NCI-H510A (cell line): Measurements from ENCODE around the gene VPS16.

Experiments used
- DNase-seq: peaks from one replicate; lab custom pipeline; 2025; lab: John Stamatoyannopoulos, UW

Gene VPS16

DNA sequence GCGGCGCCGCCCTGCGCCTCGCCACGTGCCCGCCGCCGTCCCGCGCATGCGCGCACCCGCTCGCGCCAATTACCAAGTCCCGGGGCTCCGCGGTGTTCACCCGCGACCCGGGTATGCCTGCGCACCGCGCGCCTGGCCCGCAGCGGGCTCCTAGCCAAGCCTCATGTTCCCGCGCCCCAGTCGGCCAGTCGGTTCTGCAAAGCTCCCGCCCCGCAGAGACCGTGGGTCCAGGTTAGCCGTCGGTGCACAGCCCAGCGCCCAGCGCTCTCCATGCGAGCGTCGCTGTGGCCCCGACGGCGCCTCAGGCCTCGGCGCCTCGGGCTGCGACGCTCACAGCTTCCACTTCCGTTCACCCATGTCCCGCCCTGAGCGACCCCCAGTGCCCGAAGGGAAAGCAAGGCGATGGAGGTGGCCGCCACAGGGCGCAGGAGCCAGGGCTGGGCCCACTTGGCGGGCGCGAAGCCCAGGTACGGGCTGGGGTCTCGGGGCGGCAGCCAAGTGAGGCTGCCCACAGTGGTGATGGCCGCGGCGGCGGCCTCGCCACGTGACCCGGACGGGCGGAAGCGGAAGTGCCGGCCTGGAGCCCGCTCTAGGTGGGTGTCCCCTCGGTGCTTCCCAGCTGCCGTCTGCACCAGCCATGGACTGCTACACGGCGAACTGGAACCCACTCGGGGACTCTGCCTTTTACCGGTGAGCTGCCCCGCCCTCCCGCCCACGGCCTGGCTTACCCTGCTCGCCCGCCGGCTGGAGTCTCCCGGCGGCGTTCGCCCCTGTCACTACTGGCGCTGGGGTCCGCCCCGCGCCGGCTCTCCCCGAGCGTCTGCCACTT, at the start of gene VPS16, which contains the start of gene PCED1A:
Gene VPS16, plus strand, starts transcription at position 608 of the 829 bp plus-strand sequence. Its CDS starts 30 bp downstream, at position 638.
Gene PCED1A, minus strand, starts transcription at position 518 of the 829 bp plus-strand sequence. CDS start 743 bp downstream, outside the sequence.
- DNase-seq: peak; percentile 84

DNA sequence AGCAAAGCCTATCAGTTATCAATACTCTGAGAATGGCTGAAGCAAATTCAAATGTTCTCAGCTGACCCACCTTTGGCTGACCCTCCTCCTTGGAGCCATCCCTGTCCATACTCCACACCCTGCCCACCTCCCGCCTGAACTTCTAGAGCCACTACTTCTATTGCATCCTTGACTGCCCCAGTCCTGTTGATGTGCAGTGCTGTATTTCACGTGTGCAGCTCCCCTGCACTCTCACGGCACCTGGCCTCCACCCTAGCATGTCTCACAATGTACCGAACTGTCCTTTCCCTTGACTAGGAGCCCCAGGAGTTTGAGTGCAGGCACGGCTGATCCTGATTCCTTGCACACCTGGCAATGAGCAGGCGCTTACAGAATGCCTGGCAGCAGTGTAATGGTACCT, 47.1 kb upstream of the VPS16 start:
- no peak for DNase-seq

DNA sequence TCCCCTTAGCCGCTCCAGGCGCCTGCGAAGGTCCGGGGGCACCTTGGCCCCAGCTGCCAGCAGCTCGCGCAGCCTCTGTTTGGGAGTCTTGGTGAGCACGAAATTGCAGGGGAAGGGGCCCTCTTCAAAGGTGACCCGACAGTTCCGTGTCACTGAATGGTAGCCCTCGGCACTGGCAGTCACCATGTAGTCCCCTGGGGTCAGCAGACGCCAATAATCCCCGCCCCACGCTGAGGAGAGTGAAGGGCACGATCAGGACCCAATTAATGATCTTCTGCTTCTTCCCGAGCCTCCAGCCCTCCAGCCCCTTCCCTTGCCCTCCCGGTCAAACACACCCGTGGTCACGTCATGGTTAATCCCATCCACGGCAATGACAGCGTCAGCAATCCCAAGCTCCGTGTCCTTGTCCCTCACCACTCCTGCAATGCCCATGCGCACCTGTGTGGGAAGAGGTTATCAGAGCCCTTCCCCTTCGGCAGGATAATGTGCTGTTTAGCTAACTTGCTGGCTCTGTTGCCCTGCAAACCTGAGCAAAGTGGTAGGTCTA, 46.3 kb upstream of the VPS16 start:
- no peak for DNase-seq

DNA sequence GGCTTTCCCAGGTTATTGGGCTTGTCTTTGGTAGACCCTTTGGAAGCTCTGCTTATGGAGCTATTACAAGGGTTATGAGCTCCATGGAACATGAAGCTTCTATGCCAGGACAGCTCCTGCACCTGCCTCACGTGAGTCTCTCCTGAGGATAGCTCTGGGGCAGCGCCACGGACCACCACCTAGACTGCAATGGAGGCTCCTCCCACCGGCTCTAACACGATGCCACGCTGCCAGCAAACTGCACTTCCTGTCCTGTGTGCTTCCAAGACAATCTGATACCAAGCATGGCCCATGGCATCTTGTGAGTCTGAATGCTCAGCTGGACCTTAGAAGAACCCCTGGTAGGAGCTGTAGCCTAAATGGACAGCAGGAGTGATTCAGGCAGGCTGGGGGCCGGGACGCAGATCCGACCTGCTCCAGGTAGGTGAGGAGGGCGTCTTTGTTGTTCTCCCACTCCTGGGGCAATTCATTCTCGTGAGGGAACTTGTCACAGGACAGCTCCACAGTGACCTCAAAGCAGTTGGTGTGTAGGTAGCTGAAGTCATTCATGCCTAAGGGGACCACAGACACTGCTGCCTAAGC, 45.6 kb upstream of the VPS16 start:
- DNase-seq: no peak

DNA sequence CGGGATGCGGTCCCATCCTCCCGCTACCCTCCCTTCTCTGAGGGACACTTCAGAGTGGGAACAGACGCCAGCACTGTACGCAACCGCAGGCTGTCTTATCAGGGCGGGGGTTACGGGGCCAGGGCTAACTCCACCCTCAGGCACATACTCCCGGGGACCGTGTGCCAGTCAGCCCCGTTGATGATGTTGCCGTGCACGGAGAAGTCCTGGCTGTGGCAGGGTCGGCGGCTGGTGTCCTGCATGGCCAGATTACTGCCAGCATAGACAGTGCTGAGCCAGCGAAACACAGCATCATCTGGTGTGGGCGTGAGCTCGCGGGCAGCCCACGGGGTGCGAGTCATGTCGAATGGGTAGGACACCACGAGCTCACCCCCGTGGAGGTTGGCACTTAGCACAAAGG, 45.1 kb upstream of the VPS16 start:
- no peak for DNase-seq

DNA sequence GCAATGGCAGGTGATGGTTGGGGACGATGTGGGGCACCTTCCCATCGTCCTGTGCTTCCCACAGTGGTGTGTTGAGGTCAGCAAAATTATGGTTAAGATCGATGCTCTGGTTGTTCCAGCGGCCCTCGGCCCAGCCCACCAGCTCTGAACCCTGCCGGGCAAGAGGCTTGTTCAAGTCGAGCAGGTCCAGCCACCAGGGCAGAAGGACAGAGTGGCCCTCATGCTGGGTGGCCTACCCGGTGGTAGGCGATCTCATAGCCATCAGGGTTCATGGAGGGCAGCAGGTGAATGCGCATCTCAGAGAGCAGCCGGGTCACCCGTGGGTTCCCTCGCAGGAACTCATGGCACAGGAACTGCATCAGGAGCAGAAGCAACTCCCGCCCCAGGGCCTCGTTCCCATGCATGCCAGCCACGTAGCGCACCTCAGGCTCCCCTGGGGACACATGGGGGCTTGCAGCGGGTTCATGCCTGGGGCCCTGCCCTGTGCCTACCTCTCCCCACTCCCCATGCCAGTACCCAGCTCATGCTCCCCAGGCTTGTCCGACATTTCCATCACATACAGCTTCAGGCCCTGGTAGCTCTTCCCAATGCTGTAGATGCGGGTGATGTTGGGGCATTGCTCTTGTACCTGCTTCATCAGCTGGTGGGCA, 44.4 kb upstream of the VPS16 start:
- DNase-seq: no peak

DNA sequence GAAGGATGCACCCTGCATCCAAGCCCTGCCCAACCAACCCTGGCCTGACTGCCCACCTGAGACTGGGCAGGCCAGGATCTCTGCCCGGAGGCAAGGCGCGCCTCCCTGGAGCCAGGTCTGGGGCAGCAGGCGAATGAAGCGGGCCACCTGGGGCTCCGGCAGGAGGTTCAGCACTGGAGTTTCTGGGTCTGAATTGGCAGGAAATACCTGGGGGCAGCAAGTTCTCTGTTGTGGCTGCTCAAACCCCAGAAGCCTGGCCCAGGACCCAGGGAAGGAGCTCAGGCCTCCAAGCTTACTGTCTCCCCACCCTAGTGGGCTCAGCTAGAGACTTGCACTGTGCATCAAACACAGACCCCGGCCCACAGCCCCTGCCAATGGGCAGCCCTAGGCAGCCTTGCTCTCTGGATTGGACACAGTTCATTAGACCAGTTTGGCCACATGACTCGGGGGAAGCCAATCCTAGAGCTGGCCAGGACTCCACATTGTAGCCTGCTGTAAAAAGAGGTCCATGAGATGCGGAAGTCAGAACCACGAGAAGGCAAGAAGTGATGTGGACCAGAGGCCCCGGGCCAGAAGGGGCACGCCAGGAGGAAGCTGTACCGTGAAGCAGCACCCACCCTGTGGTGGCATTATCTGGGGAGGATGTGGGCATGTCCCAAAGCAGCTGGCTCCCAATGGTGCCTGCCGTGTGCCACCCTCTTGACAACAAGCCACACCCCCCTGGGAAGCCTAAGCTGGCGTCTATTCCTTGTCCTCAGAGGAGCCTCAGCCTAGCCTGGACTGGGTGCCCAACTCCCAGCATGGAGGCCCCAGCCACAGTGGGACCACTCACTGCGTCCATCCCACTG, 43.2 kb upstream of the VPS16 start:
- DNase-seq: no peak

DNA sequence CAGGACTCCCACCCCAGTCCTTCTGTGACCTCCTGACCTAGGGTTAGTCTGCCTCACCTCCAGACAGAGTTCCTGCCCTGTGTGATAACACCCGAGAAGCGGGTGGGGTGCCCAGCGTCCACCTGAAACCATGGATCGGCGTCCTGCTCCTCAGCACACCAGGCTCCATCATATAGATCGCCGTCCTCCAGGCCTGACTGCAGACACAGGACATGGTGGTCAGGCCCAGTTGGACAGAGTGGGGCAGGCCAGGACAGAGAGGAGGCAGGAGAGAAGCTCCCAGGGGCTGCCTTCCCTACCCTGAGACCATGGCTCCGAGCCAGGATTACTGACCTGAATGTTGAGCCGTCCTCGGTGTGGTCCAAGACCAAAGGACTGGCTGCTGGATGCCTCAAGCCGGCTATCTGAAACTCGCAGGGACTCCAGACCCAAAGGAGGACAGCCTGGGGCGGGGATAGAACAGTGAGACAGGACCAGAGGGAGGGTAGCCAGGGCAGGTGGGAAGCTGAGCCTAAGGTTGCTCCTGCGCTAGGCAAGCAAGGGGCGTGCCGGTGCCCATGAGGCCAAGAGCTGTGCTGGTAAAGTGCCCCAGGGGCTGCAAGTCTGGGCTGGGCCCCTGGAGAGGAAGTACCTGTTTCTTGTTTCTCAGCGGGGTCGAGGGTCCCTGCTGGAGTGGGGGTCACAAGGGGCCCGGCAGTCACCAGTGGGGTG, 42.3 kb upstream of the VPS16 start:
- DNase-seq: no peak

DNA sequence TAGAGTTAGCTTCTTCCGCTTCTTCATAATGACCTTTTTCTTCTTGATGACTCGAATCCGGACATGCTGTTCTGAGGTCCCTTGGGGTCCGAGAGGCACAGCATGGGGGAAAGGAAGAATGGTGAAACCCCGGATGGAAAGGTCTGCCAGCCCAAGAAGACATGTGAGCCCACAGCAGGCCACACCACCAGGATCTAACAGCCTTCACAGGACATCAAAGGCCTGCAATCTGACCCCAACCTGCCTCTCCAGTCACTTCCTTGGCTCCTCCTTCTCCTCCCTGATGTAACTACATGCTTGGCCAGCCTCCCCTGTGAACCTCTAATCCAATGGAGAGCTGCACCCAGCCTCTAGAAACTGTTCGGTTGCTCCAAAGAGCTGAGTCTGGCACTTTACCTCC, 41.7 kb upstream of the VPS16 start:
- no peak for DNase-seq

DNA sequence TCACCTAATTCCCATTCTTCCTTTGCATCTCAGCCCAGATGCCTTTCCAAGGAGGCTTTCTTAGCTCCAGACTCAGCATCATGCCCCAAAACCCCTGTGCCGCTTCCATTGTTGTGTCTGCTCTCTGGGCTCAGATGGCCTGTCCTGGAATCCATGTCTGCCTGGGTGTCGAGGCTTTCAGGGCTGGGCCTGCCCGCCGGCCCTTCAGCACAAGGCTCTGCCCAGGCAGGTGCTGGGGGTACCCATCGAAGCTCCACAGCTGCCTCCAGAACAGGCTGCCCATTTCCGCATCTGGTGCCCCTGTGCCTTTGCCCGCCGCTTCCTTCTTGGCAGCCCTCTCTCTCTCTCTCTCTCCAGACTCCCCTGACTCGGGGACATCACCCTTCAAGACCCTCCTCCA, 41.3 kb upstream of the VPS16 start:
- no peak for DNase-seq

DNA sequence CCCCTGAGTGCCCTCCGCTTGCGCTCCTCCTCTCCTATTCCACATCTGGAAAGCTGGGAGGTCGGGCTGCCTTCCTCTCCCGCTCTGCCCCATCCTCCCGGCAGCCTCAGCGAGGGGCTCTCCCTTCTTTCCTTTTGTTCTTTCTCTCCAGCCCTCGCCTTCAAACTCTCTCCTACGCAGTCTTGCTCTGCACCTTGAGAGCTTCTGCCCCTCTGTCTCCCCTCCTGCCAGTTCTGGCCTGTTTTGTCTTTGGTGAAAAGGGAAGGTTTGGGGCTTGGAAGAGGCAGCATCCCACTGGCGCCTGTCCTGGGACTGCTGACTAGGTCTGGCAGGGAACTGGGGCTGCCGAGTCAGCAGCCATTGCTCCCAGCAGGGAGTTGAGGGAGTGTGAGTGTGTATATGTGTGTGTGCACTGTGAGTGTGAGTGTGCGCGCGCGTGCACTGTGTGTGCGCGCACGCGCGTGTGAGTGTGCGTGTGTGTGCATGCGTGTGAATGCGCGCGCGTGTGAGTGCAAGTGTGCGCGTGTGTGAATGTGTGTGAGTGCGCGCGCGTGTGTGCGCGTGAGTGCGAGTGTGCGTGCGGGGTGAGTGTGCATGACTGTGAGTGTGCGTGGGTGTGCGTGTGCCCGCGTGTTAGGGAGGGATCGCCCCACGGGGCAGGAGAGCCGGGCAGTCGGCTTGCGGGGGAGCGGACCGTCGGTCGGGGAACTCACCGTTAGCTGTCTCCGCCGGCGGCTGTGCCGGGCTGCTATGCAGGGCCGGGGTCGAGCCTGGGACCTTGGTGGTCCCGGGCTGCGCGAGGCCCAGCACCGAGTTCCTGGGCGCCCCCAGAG, 40.6 kb upstream of the VPS16 start:
- no peak for DNase-seq

DNA sequence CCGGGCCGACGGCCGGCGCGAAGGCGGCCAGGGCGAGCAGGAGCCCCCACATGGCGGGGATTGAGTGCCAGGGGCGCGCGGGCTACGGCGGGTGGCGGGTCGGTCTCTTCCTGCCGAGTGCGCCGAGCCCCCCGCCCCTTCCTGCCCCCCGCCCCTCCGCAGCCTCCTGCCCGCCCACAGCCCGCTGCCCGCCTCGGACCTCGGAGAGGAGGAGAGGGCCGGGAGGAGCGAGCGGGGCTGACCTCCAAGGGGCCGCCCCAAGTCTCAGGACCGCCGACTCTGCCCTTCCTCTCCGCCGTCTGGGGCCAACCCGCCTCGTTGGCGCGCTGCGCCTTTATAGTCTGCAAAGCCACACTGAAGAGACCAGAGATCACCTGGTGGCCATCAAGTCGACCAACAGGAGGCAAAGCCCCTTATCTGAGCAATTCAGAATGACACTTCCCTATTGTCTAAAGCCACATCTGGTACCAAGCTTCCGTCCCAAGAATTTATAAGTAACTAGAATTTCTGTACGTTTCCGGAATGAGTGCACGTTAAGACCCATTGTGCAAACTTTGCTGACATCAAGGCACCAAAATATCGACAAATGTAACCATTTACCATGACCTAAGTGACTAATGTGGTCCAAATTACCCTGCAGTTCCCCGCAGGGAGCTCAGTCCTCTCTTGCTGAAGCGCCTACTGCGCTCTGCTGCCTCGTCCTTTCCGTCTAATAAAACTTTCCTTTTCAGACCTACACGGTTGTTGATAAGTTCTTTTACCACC, 39.8 kb upstream of the VPS16 start, which contains the start of gene CPXM1:
Gene CPXM1, minus strand, starts transcription at position 107 of the 765 bp plus-strand sequence. Its CDS starts 55 bp downstream, at position 52.
- DNase-seq: peak; percentile 43

DNA sequence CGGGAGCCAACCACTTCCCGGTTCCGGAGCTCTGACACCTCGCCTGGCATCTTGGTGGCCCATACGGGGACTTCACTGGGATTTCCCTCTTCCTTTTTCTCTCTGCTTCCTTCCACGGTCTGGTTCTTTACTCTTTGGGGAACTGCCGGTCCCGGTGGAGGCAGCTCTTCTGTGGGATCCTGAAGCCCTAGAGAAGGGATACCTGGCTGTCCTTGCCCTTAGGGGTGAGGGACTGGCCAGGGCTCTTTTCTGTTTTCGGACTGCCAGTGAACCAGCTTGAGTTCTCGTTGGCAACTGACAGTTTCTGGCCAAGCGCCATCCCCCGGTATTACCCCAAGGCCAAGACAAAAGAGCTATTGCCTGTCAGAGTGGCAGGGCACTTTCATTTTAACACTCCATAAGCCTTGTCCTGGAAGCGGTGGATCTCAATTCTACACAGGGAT, 39.2 kb upstream of the VPS16 start:
- no peak for DNase-seq

DNA sequence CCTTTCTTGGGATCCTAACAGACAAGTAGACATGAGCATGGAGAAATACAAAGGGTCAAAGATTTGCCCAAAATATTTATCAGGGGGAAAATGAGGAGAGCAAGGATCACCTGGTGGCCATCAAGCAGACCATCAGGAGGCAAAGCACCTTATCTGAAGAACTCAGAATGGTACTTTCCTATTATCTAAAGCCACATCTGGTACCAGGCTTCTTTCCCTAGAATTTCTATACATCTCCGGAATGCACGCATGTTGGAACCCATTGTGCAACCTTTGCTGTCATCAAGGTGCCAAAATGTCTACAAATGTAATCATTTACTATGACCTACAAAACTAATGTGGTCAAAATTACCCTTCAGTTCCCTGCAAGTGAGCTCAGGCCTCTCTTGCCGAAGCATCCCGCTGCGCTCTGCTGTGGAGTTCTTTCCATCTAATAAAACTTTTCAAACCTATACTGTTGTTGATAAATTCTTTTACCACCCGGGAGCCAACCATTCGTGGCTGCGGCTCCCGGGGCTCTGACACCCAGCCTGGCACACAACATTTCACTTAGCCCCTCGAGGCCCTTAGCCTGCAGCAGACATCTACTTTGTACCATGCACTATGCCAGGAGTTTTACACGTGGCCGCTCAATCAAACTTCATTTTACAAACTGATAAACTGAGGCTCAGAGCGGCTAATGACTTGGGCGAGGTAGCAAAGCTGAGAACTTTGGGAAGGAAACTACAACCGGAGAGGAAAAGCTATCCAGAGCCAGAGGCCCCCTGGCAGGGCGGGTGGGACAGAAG, 36.3 kb upstream of the VPS16 start:
- no peak for DNase-seq

DNA sequence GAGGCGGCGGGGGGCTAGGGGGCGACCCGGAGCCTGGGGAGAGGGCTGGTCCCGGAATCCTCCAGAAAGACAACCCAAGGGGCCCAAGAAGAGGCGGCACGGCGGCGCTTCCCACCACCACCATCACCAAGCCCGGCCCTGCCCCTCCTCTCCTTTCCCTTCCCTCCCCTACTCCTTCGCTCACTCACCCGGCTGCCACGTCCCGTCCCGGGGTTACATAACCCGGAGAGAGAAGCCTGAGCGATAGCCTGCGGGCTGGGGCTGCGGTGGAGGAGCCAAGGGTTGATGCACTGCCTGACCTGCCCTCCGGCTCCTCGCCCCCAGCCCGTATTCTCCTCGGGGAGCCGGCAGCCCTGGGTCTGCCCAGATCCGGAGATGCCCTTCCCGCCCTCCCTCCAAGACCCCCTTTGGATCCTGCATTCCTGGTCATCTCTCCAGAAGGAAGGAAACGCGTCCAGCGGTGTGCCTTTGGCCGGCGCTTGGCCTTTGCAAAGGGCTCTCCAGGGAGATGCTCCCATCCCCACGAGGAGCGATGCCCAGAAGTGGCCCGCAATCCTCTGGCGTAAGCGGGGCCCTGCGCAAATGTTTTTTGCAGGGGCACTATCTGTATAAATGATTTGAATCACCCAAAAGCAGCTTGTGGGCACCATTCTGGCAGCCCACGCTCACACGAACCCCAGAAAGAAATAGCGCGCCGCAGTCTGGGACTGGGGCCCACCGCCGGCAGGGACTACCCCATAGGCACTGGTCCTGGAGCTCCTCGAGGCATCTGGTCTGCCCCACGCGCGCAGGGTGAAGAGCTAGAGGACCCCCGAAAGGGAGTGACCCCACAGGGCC, 35.5 kb upstream of the VPS16 start:
- no peak for DNase-seq

DNA sequence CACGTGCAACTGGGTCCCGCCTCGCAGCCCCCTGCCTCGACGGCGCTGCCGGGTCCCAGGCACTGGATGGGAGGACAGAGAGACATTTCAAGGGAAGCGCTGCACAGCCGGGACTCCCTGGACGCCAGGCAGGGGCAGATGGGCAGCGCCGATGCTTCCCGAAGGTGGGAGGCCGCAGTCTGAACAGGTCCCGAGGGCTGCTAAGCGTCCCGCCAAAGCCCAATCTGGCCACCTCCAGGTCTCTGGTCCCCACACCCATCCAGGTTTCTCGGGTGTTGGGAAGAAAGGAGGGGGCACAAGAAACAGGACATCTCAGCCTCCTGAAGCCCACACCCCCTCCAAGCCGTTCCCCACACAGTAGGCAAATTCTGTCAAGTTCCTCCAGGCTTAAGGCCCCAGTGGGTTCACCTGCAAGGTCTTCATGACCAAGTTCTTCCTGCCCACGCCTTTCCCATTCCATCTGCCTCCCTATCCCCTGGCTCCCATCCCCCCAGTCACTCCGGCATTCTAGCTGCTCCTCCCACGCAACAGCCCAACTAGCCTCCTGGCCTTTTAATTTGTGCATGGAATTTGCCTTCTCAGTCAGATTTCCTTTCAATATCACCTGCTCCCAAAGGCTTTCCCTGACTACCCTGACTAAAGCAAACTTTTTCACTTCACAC, 34.7 kb upstream of the VPS16 start:
- DNase-seq: no peak

DNA sequence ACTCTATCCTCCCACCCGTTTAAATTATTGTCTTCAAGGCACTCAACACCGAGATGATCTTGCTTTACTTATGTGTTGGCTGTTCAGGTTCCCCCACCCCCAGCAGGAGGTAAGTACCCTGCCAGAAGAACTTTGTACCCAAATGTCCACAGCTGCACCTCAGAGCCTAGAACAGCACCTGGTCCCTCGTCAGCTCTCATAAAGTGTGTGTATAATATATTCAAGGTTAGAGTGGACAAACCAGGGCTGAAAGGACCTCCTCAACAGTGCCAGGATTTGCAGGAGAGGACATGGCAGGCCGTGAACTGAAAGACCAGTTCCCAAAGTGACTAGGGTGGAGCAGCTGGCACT, 34.2 kb upstream of the VPS16 start:
- no peak for DNase-seq
